Spleen (tissue), 7 donors: ENCODE data around the gene WDR5B.

ENCODE experiments used
- CTCF ChIP-seq, 11 experiments: fragments of 200-600 bp in 7 of 11; fragments of 450-650 bp in 4 of 11; sonication (generic) in 4 of 11; IDR thresholded peaks in 8 of 11; conservative IDR thresholded peaks in 3 of 11; 1 replicate in 7 of 11; 2 replicates in 4 of 11; pipeline versions ENCODE4 v1.4.0 to v1.8.0; 2016 to 2021; ENCODE audit warnings: antibody characterized with exemption in 11 of 11, inconsistent platforms in 4 of 11, mild to moderate bottlenecking in 1 of 11
- POLR2AphosphoS5 ChIP-seq, 3 donors: sonication (generic); formaldehyde crosslinking; IDR thresholded peaks; one replicate each; pipeline ENCODE4 v1.5.1; 2017; ENCODE audit warnings: antibody characterized with exemption in 3 of 3
- donor health status: DM: no; HTN: no; CAD: no; lungs with moderate emphysema.
- donor health status: DM: no; HTN: no; CAD: no.
- donor health status: DM: no; HTN: no; CAD: no.

- no peak for TF ChIP-seq CTCF (IDR thresholded peaks at IDR 0.05 in 8 of 11, conservative IDR thresholded peaks at IDR 0.05 in 3 of 11)
- no peak for TF ChIP-seq POLR2AphosphoS5 (IDR thresholded peaks at IDR 0.05)
Measured at GRCh38 chr3:122410111-122410510, 5.8 kb downstream of the WDR5B start.
